Neural cell (in vitro differentiated cells): ENCODE data around the gene SMIM13.

Source experiments
- CTCF ChIP-seq: fragments of 450-650 bp; IDR thresholded peaks from 2 replicates; pipeline ENCODE4 v1.5.1; 2014; ENCODE audit warnings: antibody characterized with exemption, mild to moderate bottlenecking, moderate library complexity; ENCODE audit not compliant: poor library complexity, severe bottlenecking
- EZH2 ChIP-seq: fragments of 200-600, 300-800 bp; shearing (Covaris generic), sonication (generic); IDR thresholded peaks from 2 replicates; pipeline ENCODE4 v1.6.1; 2014; ENCODE audit warnings: antibody characterized with exemption, low read length, borderline replicate concordance, mild to moderate bottlenecking; ENCODE audit not compliant: insufficient read depth, poor library complexity, severe bottlenecking
- POLR2AphosphoS5 ChIP-seq: IDR thresholded peaks from 2 replicates; pipeline ENCODE4 v1.6.1; 2012
- RAD21 ChIP-seq: fragments of 450-650 bp; conservative IDR thresholded peaks from 2 replicates; pipeline ENCODE4 v1.6.1; 2014; ENCODE audit warnings: antibody characterized with exemption, mild to moderate bottlenecking, moderate library complexity
- SMC3 ChIP-seq: fragments of 450-650 bp; conservative IDR thresholded peaks from 2 replicates; pipeline ENCODE4 v1.6.1; 2014; ENCODE audit warnings: antibody characterized with exemption, mild to moderate bottlenecking, moderate library complexity; ENCODE audit not compliant: poor library complexity
- TF ChIP-seq, protein P1 (sequence below): IDR thresholded peaks from 2 replicates; pipeline ENCODE4 v1.6.1; 2012; ENCODE audit warnings: borderline replicate concordance

GRCh38 chr6:11144393-11144851 lies 50.8 kb downstream of the SMIM13 start:
- peak; percentile 88 for TF ChIP-seq RAD21
- TF ChIP-seq POLR2AphosphoS5, result no peak
- TF ChIP-seq CTCF, result peak; percentile 89
- no peak for TF ChIP-seq EZH2
- peak; percentile 96 for TF ChIP-seq SMC3
- TF ChIP-seq, protein P1, sequence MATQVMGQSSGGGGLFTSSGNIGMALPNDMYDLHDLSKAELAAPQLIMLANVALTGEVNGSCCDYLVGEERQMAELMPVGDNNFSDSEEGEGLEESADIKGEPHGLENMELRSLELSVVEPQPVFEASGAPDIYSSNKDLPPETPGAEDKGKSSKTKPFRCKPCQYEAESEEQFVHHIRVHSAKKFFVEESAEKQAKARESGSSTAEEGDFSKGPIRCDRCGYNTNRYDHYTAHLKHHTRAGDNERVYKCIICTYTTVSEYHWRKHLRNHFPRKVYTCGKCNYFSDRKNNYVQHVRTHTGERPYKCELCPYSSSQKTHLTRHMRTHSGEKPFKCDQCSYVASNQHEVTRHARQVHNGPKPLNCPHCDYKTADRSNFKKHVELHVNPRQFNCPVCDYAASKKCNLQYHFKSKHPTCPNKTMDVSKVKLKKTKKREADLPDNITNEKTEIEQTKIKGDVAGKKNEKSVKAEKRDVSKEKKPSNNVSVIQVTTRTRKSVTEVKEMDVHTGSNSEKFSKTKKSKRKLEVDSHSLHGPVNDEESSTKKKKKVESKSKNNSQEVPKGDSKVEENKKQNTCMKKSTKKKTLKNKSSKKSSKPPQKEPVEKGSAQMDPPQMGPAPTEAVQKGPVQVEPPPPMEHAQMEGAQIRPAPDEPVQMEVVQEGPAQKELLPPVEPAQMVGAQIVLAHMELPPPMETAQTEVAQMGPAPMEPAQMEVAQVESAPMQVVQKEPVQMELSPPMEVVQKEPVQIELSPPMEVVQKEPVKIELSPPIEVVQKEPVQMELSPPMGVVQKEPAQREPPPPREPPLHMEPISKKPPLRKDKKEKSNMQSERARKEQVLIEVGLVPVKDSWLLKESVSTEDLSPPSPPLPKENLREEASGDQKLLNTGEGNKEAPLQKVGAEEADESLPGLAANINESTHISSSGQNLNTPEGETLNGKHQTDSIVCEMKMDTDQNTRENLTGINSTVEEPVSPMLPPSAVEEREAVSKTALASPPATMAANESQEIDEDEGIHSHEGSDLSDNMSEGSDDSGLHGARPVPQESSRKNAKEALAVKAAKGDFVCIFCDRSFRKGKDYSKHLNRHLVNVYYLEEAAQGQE, result no peak
